ENCODE measurements around the gene PPDPF.

PPDPF gene

GRCh38 chr20:63522091-63522868 is 1.7 kb downstream of the PPDPF start:
- DNase-seq, result no peak

- DNase-seq, result no peak
These were observed 2.5 kb downstream of the PPDPF start for GRCh38 chr20:63522981-63523611.

- no peak for DNase-seq
These were observed 4.6 kb downstream of the PPDPF start for GRCh38 chr20:63525185-63525584.

- DNase-seq, result no peak
These were observed 5.4 kb downstream of the PPDPF start for GRCh38 chr20:63525971-63526370.

- no peak for DNase-seq
These were observed 6.6 kb downstream of the PPDPF start for GRCh38 chr20:63527184-63527583.

- no peak for DNase-seq
These were observed 8.8 kb downstream of the PPDPF start for GRCh38 chr20:63529180-63529860.

GRCh38 chr20:63529861-63530787 is 9.6 kb downstream of the PPDPF start:
- no peak for DNase-seq

- DNase-seq, result no peak
These were observed 10.2 kb downstream of the PPDPF start for GRCh38 chr20:63530788-63531160.

GRCh38 chr20:63531686-63532448 is 11.3 kb downstream of the PPDPF start:
- DNase-seq, result no peak

- DNase-seq, result no peak
These were observed 11.9 kb downstream of the PPDPF start for GRCh38 chr20:63532449-63532971.

- DNase-seq, result no peak
These were observed 12.8 kb downstream of the PPDPF start for GRCh38 chr20:63533388-63533787.

- no peak for DNase-seq
These were observed 13.4 kb downstream of the PPDPF start for GRCh38 chr20:63533871-63534393.

GRCh38 chr20:63534427-63534830 is 13.9 kb downstream of the PPDPF start:
- no peak for DNase-seq

- DNase-seq, result no peak
These were observed 14.5 kb downstream of the PPDPF start for GRCh38 chr20:63534831-63535651.

- no peak for DNase-seq
These were observed 15.8 kb downstream of the PPDPF start for GRCh38 chr20:63536241-63536977.

GRCh38 chr20:63536997-63537524 is 16.5 kb downstream of the PPDPF start, which contains the start of gene PTK6:
Gene PTK6 (minus strand): TSS chr20:63537376. CDS start chr20:63537314, 62 bp downstream.
- no peak for DNase-seq

GRCh38 chr20:63537525-63538203 is 17.1 kb downstream of the PPDPF start:
- DNase-seq, result no peak

- DNase-seq, result no peak
These were observed 17.9 kb downstream of the PPDPF start for GRCh38 chr20:63538204-63539091.
